ENCODE measurements around the gene ELAVL3.

Gene ELAVL3

DNA sequence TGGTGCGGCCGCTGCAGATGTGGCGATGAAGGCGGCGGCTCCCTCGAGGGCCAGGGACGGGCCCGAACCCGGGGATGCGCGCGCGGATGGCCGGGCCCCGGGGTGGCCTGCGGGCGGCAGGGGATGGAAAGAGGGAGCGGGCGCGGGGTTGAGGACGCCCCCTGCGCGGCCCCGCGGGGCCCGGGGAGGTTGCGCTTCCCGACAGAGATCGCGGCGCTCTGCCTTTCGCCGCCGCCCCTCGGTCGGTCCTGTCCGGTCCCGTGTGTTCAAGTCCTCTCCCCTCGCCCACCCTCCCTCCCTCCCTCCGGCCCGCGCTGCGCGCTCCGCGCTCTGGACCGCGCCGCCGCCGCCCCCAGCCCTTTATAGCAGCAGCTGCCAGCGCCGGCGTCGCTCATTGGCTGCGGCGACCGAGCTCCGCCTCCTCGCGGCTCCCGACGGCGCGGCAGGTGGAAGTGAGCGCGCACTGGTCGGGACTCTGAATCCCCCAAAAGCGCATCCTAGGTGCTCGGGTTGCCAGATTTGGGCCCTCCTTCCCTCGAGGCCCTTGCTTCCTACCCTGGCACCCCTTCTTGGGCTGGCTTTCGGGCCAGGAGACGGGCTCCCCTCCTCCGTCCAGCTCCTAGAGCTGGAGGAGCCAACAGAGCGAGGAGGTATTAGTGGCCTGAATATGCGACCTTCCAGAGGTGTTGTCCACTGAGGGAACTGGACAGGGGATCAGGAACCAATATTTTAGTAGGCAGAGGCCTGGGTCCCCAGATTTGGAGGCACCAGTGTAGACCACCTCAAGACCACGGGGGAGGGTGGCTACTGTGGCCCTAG lies at the start of gene ELAVL3:
ELAVL3 (minus strand) TSS at position 332 of the 819 bp plus-strand sequence. CDS start 438 bp downstream, outside the sequence.
- TF ChIP-seq, protein P1, sequence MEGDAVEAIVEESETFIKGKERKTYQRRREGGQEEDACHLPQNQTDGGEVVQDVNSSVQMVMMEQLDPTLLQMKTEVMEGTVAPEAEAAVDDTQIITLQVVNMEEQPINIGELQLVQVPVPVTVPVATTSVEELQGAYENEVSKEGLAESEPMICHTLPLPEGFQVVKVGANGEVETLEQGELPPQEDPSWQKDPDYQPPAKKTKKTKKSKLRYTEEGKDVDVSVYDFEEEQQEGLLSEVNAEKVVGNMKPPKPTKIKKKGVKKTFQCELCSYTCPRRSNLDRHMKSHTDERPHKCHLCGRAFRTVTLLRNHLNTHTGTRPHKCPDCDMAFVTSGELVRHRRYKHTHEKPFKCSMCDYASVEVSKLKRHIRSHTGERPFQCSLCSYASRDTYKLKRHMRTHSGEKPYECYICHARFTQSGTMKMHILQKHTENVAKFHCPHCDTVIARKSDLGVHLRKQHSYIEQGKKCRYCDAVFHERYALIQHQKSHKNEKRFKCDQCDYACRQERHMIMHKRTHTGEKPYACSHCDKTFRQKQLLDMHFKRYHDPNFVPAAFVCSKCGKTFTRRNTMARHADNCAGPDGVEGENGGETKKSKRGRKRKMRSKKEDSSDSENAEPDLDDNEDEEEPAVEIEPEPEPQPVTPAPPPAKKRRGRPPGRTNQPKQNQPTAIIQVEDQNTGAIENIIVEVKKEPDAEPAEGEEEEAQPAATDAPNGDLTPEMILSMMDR (IDR thresholded peaks at IDR 0.05; ENCODE audit: low read depth, low read length): no peak
- no peak within 1 kb of the TSS for H3K4me3 ChIP-seq (ENCODE audit: low read depth, low read length)

GRCh38 chr19:11530432-11530831 lies 49.6 kb upstream of the ELAVL3 start:
- H3K4me3 ChIP-seq (ENCODE audit: low read depth, low read length): no peak overlapping the region
- TF ChIP-seq, protein P1 (IDR thresholded peaks at IDR 0.05; ENCODE audit: low read depth, low read length): no peak

GRCh38 chr19:11528551-11529341 lies 47.9 kb upstream of the ELAVL3 start, which contains the start of gene ECSIT:
Gene ECSIT (minus strand): TSS chr19:11529134. CDS start chr19:11519170, 9,964 bp downstream.
- TF ChIP-seq, protein P1 (IDR thresholded peaks at IDR 0.05; ENCODE audit: low read depth, low read length): no peak
- peak within 1 kb of the TSS; percentile 67 for H3K4me3 ChIP-seq (ENCODE audit: low read depth, low read length)

DNA sequence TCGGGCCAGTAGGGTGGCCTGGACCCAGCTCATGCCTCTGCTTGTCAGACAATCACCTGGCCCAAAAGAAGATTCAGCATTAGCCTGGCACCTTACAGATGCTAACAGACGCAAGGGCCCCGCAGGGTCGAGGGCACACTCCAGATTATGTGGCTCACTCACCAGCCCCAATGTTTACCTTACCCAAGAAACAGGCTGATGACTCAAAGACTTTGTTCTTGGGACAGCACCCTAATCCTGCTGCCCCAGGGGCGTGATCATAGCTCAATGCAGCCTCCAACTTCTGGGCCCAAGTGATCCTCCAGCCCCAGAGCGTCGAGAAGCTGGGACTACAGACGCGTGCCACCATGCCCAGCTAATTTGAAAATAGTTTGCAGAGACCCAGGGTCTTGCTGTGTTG lies 38.3 kb upstream of the ELAVL3 start:
- H3K4me3 ChIP-seq (ENCODE audit: low read depth, low read length): no peak overlapping the region
- TF ChIP-seq, protein P1 (IDR thresholded peaks at IDR 0.05; ENCODE audit: low read depth, low read length): no peak

- H3K4me3 ChIP-seq (ENCODE audit: low read depth, low read length): no peak overlapping the region
- TF ChIP-seq, protein P1 (IDR thresholded peaks at IDR 0.05; ENCODE audit: low read depth, low read length): no peak
These were observed 33.1 kb upstream of the ELAVL3 start for GRCh38 chr19:11513946-11514345.

DNA sequence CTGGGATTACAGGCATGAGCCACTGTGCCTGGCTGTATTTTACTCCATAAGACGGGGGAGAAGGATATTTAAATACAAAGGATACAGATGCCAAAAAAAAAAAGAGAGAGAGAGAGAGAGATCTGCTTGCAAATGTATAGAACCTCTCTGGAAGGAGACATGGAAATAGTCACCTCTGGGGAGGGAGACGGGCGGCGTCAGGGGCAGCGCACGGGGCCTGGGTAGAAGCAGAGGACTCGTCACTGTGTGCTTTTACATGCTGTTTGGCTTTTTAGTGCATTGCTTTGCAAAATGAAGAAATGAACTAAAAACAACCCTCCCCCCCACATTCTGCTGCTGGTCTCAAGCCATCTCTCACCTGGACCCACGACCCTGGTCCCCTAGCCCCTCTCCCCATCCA lies 29.6 kb upstream of the ELAVL3 start:
- no peak overlapping the region for H3K4me3 ChIP-seq (ENCODE audit: low read depth, low read length)
- TF ChIP-seq, protein P1 (IDR thresholded peaks at IDR 0.05; ENCODE audit: low read depth, low read length): no peak

Data from WI38 (cell line).